HG03139 (cell line): ENCODE results near the gene MRPL1.
"Not testable (repeated sequence)": the region's sequence is repeated elsewhere in the genome, so short reads cannot be mapped to it uniquely, and the experiment has no call there.

Experiments
- ATAC-seq: cut with Tn5 transposase; IDR thresholded peaks from one replicate; pipeline ENCODE4 v1.9.1; 2021; ENCODE audit not compliant: unreplicated experiment

The MRPL1 gene

GRCh38 chr4:77849278-77849965 is 13.2 kb upstream of the MRPL1 start:
- no peak for ATAC-seq

GRCh38 chr4:77852892-77853495 is 9.6 kb upstream of the MRPL1 start:
- peak; percentile 95 for ATAC-seq

GRCh38 chr4:77854431-77855111 is 8.1 kb upstream of the MRPL1 start:
- ATAC-seq, result no peak

- ATAC-seq, result no peak
These were observed 6.5 kb upstream of the MRPL1 start for GRCh38 chr4:77856152-77856551.

GRCh38 chr4:77859256-77859655 is 3.4 kb upstream of the MRPL1 start:
- ATAC-seq, result no peak

- no peak for ATAC-seq
These were observed 1.1 kb upstream of the MRPL1 start for GRCh38 chr4:77861495-77861894.

GRCh38 chr4:77863341-77863740 is 711 bp downstream of the MRPL1 start:
- not testable (repeated sequence) for ATAC-seq

- ATAC-seq, result no peak
These were observed 2.6 kb downstream of the MRPL1 start for GRCh38 chr4:77865259-77865658.

GRCh38 chr4:77872723-77873445 is 10.3 kb downstream of the MRPL1 start:
- no peak for ATAC-seq

- no peak for ATAC-seq
These were observed 14.5 kb downstream of the MRPL1 start for GRCh38 chr4:77877167-77877566.

GRCh38 chr4:77877771-77878565 is 15.3 kb downstream of the MRPL1 start:
- ATAC-seq, result no peak

GRCh38 chr4:77880784-77881183 is 18.2 kb downstream of the MRPL1 start:
- ATAC-seq, result no peak

GRCh38 chr4:77881460-77882295 is 19.0 kb downstream of the MRPL1 start:
- no peak for ATAC-seq

- ATAC-seq, result peak; percentile 52
These were observed 30.8 kb downstream of the MRPL1 start for GRCh38 chr4:77893451-77893850.

- ATAC-seq, result no peak
These were observed 37.0 kb downstream of the MRPL1 start for GRCh38 chr4:77899607-77900006.

- ATAC-seq, result no peak
These were observed 40.6 kb downstream of the MRPL1 start for GRCh38 chr4:77903186-77903585.

- ATAC-seq, result no peak
These were observed 43.1 kb downstream of the MRPL1 start for GRCh38 chr4:77905651-77906263.

GRCh38 chr4:77910676-77911075 is 48.0 kb downstream of the MRPL1 start:
- ATAC-seq, result no peak

- no peak for ATAC-seq
These were observed 48.5 kb downstream of the MRPL1 start for GRCh38 chr4:77911091-77911490.
